RWPE2 (cell line): ENCODE data around the gene MN1.

Source experiments
- ATAC-seq: fragments of 200-7000 bp; cut with Tn5 transposase; 3 replicates; pipeline ENCODE4 v1.9.1; 2021; ENCODE audit warnings: low read depth
- DNase-seq: peaks from one replicate; pipeline ENCODE4 v3.0.0-alpha.2; 2020; ENCODE audit warnings: low spot score
- H3K27ac ChIP-seq: fragments of 450-650 bp; 2 replicates; pipeline ENCODE4 v1.5.1; 2017; ENCODE audit warnings: mild to moderate bottlenecking; ENCODE audit not compliant: poor library complexity, severe bottlenecking
- H3K27me3 ChIP-seq: fragments of 250-450 bp; sonication (Bioruptor Pico); 2 replicates; pipeline ENCODE4 v1.5.1; 2021; ENCODE audit warnings: mild to moderate bottlenecking, moderate library complexity; ENCODE audit not compliant: insufficient read depth, poor library complexity, severe bottlenecking
- H3K36me3 ChIP-seq: fragments of 250-450 bp; sonication (Bioruptor Pico); 2 replicates; pipeline ENCODE4 v1.5.1; 2020; ENCODE audit warnings: low read depth, mild to moderate bottlenecking, moderate library complexity
- H3K4me1 ChIP-seq: fragments of 250-450 bp; sonication (Bioruptor Pico); 2 replicates; pipeline ENCODE4 v1.5.1; 2021; ENCODE audit warnings: mild to moderate bottlenecking, moderate library complexity; ENCODE audit not compliant: insufficient read depth, poor library complexity, severe bottlenecking
- H3K4me3 ChIP-seq: fragments of 250-450 bp; sonication (Bioruptor Pico); 2 replicates; pipeline ENCODE4 v1.5.1; 2021; ENCODE audit warnings: mild to moderate bottlenecking, moderate library complexity; ENCODE audit not compliant: severe bottlenecking
- H3K9me3 ChIP-seq: fragments of 250-450 bp; sonication (Bioruptor Pico); 2 replicates; pipeline ENCODE4 v1.5.1; 2021; ENCODE audit warnings: mild to moderate bottlenecking, moderate library complexity; ENCODE audit not compliant: severe bottlenecking
- TF ChIP-seq, protein P1 (sequence below): fragments of 450-650 bp; IDR thresholded peaks from one replicate; pipeline ENCODE4 v1.5.1; 2017; ENCODE audit warnings: mild to moderate bottlenecking, moderate library complexity; ENCODE audit not compliant: poor library complexity, severe bottlenecking

The MN1 gene

DNA sequence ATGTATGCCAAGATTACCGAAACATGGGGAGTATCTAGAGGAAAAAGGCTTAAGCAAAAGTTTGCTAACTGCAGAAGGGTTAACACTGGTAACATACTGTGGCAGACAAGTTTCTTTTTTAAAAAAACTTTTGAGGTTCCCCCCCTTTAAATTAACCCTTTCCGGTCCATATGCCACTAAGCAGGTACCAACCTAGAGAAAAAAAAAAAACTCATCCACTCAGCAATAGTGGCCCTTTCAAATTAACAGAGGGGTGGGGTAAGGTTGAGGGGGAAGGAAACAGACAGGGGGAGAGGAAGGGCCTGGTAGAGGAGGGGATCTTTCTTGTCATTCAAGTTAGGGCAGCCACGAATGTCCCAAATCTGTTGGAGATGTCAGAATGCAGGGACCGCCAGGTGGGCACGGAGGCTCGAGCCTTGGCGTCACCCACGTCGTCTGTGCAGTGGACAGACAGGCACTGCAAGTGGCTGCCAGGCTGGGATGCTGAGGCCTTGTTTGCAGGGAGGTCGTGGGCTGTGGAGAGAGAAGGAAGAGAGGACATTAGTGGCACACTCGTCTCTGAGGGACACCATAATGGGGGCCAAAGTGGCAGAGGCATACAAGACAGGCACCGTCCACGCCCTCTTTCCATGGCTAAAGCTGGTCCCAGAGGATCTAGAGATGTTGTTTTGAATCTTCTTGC, 50.8 kb downstream of the MN1 start:
- no peak overlapping the region for H3K27ac ChIP-seq
- H3K4me1 ChIP-seq: peaks cover 59% of the 10 kb centered on the region

DNA sequence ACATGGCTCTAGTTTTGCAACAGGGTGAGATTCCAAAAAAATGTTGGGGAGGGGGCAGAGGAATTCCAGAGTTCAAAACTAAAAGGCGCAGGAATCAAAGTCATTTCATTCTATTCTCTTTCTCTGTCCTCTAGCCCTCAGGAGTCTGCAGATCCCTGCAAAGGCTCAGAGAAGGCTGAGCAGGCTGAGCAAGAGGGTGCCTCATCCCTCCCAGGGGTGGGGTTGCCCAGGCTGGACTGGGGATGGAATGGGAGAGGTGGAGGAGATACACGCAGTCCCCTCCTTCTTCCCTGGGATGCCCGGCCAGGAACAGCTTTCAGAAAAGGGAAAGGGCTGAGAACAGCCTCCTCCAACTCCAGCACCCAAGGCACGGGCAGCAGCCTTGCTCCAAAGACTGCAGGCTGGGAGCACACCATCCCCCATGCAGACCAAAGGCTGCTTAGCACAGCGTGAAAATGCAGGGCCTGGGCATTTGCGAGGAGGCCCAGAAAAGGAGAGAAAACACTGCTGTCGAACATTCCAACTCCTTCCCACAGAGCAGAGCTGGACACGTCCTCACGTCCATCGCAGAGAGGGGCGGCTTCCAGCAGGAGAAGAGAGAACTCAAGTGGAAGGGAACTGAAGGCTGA, 51.8 kb downstream of the MN1 start:
- ATAC-seq (peak; percentile 33; the same call in 1 of the 3 replicates), DNase-seq (no peak)
- Histone ChIP-seq H3K36me3 (no peaks in the 10 kb centered on the region), H3K4me3 (no peak overlapping the region), H3K4me1 (peaks cover 56% of the 10 kb centered on the region), H3K27me3 (no peaks in the 10 kb centered on the region), H3K9me3 (no peaks in the 10 kb centered on the region), H3K27ac (peak overlapping the region; percentile 65)
- TF ChIP-seq, protein P1, sequence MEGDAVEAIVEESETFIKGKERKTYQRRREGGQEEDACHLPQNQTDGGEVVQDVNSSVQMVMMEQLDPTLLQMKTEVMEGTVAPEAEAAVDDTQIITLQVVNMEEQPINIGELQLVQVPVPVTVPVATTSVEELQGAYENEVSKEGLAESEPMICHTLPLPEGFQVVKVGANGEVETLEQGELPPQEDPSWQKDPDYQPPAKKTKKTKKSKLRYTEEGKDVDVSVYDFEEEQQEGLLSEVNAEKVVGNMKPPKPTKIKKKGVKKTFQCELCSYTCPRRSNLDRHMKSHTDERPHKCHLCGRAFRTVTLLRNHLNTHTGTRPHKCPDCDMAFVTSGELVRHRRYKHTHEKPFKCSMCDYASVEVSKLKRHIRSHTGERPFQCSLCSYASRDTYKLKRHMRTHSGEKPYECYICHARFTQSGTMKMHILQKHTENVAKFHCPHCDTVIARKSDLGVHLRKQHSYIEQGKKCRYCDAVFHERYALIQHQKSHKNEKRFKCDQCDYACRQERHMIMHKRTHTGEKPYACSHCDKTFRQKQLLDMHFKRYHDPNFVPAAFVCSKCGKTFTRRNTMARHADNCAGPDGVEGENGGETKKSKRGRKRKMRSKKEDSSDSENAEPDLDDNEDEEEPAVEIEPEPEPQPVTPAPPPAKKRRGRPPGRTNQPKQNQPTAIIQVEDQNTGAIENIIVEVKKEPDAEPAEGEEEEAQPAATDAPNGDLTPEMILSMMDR: no peak

More for the DNA sequence above, 50.8 kb downstream of the MN1 start:
- H3K36me3 ChIP-seq: no peaks in the 10 kb centered on the region
- TF ChIP-seq, protein P1: no peak
- no peak for DNase-seq
- H3K9me3 ChIP-seq: no peaks in the 10 kb centered on the region
- no peaks in the 10 kb centered on the region for H3K27me3 ChIP-seq
- no peak overlapping the region for H3K4me3 ChIP-seq
- ATAC-seq: no peak

DNA sequence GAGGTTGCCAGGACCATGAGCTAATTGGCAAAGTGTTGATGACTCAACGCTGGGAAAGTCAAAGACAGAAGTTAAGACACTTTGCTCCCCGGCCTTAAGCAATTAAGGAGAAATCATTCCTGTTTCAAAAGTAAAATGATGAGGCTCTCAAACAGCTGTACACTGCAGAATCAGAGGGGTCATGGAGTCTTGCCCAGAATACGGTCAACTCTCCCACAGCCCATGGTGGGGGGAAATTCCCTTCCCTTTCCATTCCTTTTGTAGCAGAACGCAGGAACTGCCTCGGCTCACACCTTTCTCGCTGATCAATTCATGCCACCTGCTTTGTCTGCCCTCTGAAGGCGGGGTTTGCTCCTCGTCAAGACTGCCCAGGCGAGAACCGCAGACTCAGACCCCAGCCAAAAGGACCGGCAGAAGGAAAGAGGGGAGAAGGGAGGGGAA, 52.8 kb downstream of the MN1 start:
- no peaks in the 10 kb centered on the region for H3K9me3 ChIP-seq
- H3K27me3 ChIP-seq: no peaks in the 10 kb centered on the region
- DNase-seq (no peak), ATAC-seq (peak; percentile 28; the same call in 2 of the 3 replicates)
- H3K4me1 ChIP-seq: peaks cover 46% of the 10 kb centered on the region
- peak overlapping the region; percentile 65 for H3K27ac ChIP-seq
- H3K36me3 ChIP-seq: no peaks in the 10 kb centered on the region
- no peak overlapping the region for H3K4me3 ChIP-seq
- TF ChIP-seq, protein P1: no peak

DNA sequence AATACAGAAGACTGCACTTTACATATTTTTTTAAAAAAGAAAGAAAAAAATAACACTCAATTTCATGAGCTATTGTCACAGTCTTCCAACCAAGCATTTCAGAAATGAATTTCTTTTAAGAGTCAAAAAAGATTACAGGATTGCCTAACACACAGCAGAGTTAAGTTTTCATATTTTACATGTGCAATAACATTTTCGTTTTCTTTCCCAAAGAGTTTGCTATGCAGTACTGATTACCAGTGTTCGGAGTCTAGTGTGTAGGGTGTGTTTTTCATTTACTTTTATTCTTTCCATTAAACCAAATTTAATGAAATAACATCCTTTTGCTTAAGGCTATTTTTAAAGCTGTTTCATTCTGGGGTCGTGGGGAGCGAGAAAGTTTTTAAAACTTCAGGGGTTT, 53.2 kb downstream of the MN1 start:
- no peaks in the 10 kb centered on the region for H3K27me3 ChIP-seq
- H3K9me3 ChIP-seq: no peaks in the 10 kb centered on the region
- peaks cover 42% of the 10 kb centered on the region for H3K4me1 ChIP-seq
- H3K4me3 ChIP-seq: no peak overlapping the region
- ATAC-seq: no peak
- H3K27ac ChIP-seq: peak overlapping the region; percentile 65
- H3K36me3 ChIP-seq: no peaks in the 10 kb centered on the region
- no peak for DNase-seq
- TF ChIP-seq, protein P1: no peak
